ENCODE measurements around the gene CSTPP1. TPM values are rescaled to one million over a fixed set of nuclear protein-coding genes. Genes with fewer than 3 reads are reported as not detected.

Gene CSTPP1
- total RNA-seq, 4 donors from 2014 or later = 9.8 to 14.3 (median 11.1) TPM

- DNase-seq (ENCODE audit: low spot score) = no peak
- no peak for ATAC-seq (ENCODE audit: low FRiP score)
- no peak for TF ChIP-seq CTCF (IDR thresholded peaks at IDR 0.05)
These were observed 41.5 kb downstream of the CSTPP1 start for GRCh38 chr11:46978005-46978491.

- no peak for TF ChIP-seq CTCF (IDR thresholded peaks at IDR 0.05)
- ATAC-seq (ENCODE audit: low FRiP score) (no peak), DNase-seq (ENCODE audit: low spot score) (no peak)
These were observed 42.8 kb downstream of the CSTPP1 start for GRCh38 chr11:46979358-46979757.

GRCh38 chr11:46981436-46981835 lies 44.9 kb downstream of the CSTPP1 start:
- no peak for TF ChIP-seq CTCF (IDR thresholded peaks at IDR 0.05)
- DNase-seq (ENCODE audit: low spot score) (no peak), ATAC-seq (ENCODE audit: low FRiP score) (no peak)

- ATAC-seq (ENCODE audit: low FRiP score) = no peak
- no peak for DNase-seq (ENCODE audit: low spot score)
- TF ChIP-seq CTCF (IDR thresholded peaks at IDR 0.05) = no peak
These were observed 46.4 kb downstream of the CSTPP1 start for GRCh38 chr11:46982797-46983452.

- TF ChIP-seq CTCF (IDR thresholded peaks at IDR 0.05) = no peak
- ATAC-seq (ENCODE audit: low FRiP score) (no peak), DNase-seq (ENCODE audit: low spot score) (no peak)
These were observed 47.0 kb downstream of the CSTPP1 start for GRCh38 chr11:46983598-46983997.

GRCh38 chr11:46984548-46984947 lies 48.0 kb downstream of the CSTPP1 start:
- no peak for TF ChIP-seq CTCF (IDR thresholded peaks at IDR 0.05)
- ATAC-seq (ENCODE audit: low FRiP score) = no peak
- no peak for DNase-seq (ENCODE audit: low spot score)

- no peak for DNase-seq (ENCODE audit: low spot score)
- ATAC-seq (ENCODE audit: low FRiP score) = no peak
- TF ChIP-seq CTCF (IDR thresholded peaks at IDR 0.05) = no peak
These were observed 48.4 kb downstream of the CSTPP1 start for GRCh38 chr11:46984987-46985386.
